GM23338 (cell line): Measurements from ENCODE around the gene FGFR3.

Source experiments
- CTCF ChIP-seq, 2 experiments: fragments of 200-600 bp in 1 of 2; sonication (generic) in 1 of 2; conservative IDR thresholded peaks; 2 replicates each; pipeline versions ENCODE4 v1.5.1 to v1.6.1; 2016 to 2017; ENCODE audit warnings: antibody characterized with exemption in 2 of 2, low read depth in 2 of 2, mild to moderate bottlenecking in 2 of 2, moderate library complexity in 1 of 2
- EZH2 ChIP-seq: fragments of 200-600 bp; sonication (generic); IDR thresholded peaks from one replicate; pipeline ENCODE4 v1.8.0; 2017; ENCODE audit warnings: antibody characterized with exemption, mild to moderate bottlenecking, low read depth; ENCODE audit not compliant: unreplicated experiment
- JUNB ChIP-seq: IDR thresholded peaks from one replicate; pipeline ENCODE4 v1.6.1; 2016; ENCODE audit warnings: antibody characterized with exemption; ENCODE audit not compliant: unreplicated experiment
- POLR2AphosphoS5 ChIP-seq: IDR thresholded peaks from 2 replicates; pipeline ENCODE4 v1.6.1; 2016; ENCODE audit warnings: antibody characterized with exemption, low read depth
- TF ChIP-seq, protein P1 (sequence below): IDR thresholded peaks from one replicate; pipeline ENCODE4 v1.6.1; 2018; ENCODE audit warnings: antibody characterized with exemption; ENCODE audit not compliant: unreplicated experiment

DNA sequence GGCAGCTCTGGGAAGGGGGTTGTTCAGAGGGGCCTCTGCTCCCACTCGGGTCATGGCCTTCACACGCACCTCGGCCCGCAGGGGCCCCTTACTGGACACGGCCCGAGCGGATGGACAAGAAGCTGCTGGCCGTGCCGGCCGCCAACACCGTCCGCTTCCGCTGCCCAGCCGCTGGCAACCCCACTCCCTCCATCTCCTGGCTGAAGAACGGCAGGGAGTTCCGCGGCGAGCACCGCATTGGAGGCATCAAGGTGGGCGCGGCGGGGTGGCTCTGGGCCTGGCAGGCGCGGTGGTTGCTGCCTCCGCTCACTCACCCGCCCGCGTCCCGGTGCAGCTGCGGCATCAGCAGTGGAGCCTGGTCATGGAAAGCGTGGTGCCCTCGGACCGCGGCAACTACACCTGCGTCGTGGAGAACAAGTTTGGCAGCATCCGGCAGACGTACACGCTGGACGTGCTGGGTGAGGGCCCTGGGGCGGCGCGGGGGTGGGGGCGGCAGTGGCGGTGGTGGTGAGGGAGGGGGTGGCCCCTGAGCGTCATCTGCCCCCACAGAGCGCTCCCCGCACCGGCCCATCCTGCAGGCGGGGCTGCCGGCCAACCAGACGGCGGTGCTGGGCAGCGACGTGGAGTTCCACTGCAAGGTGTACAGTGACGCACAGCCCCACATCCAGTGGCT is 8.3 kb downstream of the FGFR3 start:
- TF ChIP-seq JUNB = no peak
- TF ChIP-seq CTCF (conservative IDR thresholded peaks at IDR 0.05; ENCODE audit: low read depth in 2 of 2) = no peak
- no peak for TF ChIP-seq POLR2AphosphoS5
- TF ChIP-seq EZH2 = no peak
- TF ChIP-seq, protein P1, sequence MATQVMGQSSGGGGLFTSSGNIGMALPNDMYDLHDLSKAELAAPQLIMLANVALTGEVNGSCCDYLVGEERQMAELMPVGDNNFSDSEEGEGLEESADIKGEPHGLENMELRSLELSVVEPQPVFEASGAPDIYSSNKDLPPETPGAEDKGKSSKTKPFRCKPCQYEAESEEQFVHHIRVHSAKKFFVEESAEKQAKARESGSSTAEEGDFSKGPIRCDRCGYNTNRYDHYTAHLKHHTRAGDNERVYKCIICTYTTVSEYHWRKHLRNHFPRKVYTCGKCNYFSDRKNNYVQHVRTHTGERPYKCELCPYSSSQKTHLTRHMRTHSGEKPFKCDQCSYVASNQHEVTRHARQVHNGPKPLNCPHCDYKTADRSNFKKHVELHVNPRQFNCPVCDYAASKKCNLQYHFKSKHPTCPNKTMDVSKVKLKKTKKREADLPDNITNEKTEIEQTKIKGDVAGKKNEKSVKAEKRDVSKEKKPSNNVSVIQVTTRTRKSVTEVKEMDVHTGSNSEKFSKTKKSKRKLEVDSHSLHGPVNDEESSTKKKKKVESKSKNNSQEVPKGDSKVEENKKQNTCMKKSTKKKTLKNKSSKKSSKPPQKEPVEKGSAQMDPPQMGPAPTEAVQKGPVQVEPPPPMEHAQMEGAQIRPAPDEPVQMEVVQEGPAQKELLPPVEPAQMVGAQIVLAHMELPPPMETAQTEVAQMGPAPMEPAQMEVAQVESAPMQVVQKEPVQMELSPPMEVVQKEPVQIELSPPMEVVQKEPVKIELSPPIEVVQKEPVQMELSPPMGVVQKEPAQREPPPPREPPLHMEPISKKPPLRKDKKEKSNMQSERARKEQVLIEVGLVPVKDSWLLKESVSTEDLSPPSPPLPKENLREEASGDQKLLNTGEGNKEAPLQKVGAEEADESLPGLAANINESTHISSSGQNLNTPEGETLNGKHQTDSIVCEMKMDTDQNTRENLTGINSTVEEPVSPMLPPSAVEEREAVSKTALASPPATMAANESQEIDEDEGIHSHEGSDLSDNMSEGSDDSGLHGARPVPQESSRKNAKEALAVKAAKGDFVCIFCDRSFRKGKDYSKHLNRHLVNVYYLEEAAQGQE = no peak
